ENCODE measurements around the gene TRAF3IP1. TPM values are rescaled to one million over a fixed set of nuclear protein-coding genes. Genes with fewer than 3 reads are reported as not detected.

TRAF3IP1 gene
- total and polyA plus RNA-seq, 2 of the 13 experiments (the other 11 are each of a cell fraction or from before 2014, with no cell fraction given): 4.1 to 12.9 TPM

- peak; percentile 69 for TF ChIP-seq ZNF687 (CRISPR knock-in tag; IDR thresholded peaks at IDR 0.05)
- 0 out of 2 replicates have a peak, but pooled peaks have one; percentile 12 for TF ChIP-seq HNF4A (CRISPR knock-in tag; IDR thresholded peaks at IDR 0.05)
- TF ChIP-seq, protein P1, sequence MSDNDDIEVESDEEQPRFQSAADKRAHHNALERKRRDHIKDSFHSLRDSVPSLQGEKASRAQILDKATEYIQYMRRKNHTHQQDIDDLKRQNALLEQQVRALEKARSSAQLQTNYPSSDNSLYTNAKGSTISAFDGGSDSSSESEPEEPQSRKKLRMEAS (IDR thresholded peaks at IDR 0.05): peak; percentile 53
- no peak for TF ChIP-seq ZNF207 (IDR thresholded peaks at IDR 0.05; ENCODE audit: borderline replicate concordance)
Observed at GRCh38 chr2:238407566-238407965, 87.2 kb downstream of the TRAF3IP1 start (continued).

GRCh38 chr2:238408615-238409340 is 88.5 kb downstream of the TRAF3IP1 start:
- BruUV-seq (replicated peaks): no TSS peak
- Histone ChIP-seq H3K4me1 (ENCODE audit: insufficient read depth, low read length) (peaks cover 41% of the 10 kb centered on the region), H3K27ac (ENCODE audit: extremely low read length, insufficient read depth, low read length) (no peak overlapping the region), H3K9ac (ENCODE audit: insufficient read depth, low read depth, low read length) (no peak overlapping the region), H2AFZ (ENCODE audit: low read length) (no peak overlapping the region), H3K4me2 (ENCODE audit: low read depth, low read length) (no peak overlapping the region), H3K79me2 (ENCODE audit: insufficient read depth, low read length) (no peaks in the 10 kb centered on the region), H3K27me3 (ENCODE audit: control insufficient read depth in 1 of 2, insufficient read depth in 2 of 2, low read length in 2 of 2) (no peaks in the 10 kb centered on the region), H4K20me1 (ENCODE audit: insufficient read depth, low read length) (no peaks in the 10 kb centered on the region), H3K4me3 (replicated peaks in 1 of 3; ENCODE audit: insufficient read depth in 1 of 3, low read depth in 2 of 3, low read length in 3 of 3) (no peak overlapping the region), H3K9me3 (ENCODE audit: low read length) (no peaks in the 10 kb centered on the region), H3K36me3 (replicated peaks in 1 of 2; ENCODE audit: control insufficient read depth in 1 of 2, insufficient read depth in 2 of 2, low read length in 2 of 2) (no peaks in the 10 kb centered on the region)
- in situ Hi-C loops (cut with HindIII; ENCODE audit: extremely low pct_ligation_motif_present, low pct_unique_long_range_greater_than_20kb) (no loop called here), intact Hi-C loops (cut with micrococcal nuclease; ENCODE audit: unreplicated experiment) (no loop called here)
- ChIA-PET POLR2A (no interaction called here), CTCF (ENCODE audit: low intra/inter-chr PET ratio, low total read pairs) (no interaction called here)
- ATAC-seq (no peak), DNase-seq (ENCODE audit: low spot score) (no peak), FAIRE-seq (no peak)
- TF ChIP-seq PBX3 (CRISPR knock-in tag; IDR thresholded peaks at IDR 0.05; ENCODE audit: borderline replicate concordance): no peak
- no peak for TF ChIP-seq MEIS1 (CRISPR knock-in tag; IDR thresholded peaks at IDR 0.05; ENCODE audit: borderline replicate concordance)
- no peak for TF ChIP-seq AHR (CRISPR knock-in tag; IDR thresholded peaks at IDR 0.05)
- no peak for TF ChIP-seq AFF4 (CRISPR knock-in tag; IDR thresholded peaks at IDR 0.05)
- no peak for TF ChIP-seq RAD51 (IDR thresholded peaks at IDR 0.05; ENCODE audit: borderline replicate concordance)
- 85% methylated on average over 16 of the region's 17 CpGs for WGBS (ENCODE audit: low lambda C conversion rate)
